Nephron progenitor cell (in vitro differentiated cells): Measurements from ENCODE around the gene CRY1.
A peak's percentile ranks its signal among the peaks of the same experiment; 100 is the strongest.

Experiments
- DNase-seq: peaks from one replicate; pipeline ENCODE4 v3.0.0; 2021
- H3K27ac Mint-ChIP-seq: 2 replicates; pipeline ENCODE4 v1.8.0; 2021; ENCODE audit warnings: mild to moderate bottlenecking, moderate library complexity, mixed read lengths
- H3K27me3 Mint-ChIP-seq: 2 replicates; pipeline ENCODE4 v1.8.0; 2021; ENCODE audit warnings: mild to moderate bottlenecking, low read depth, mixed read lengths; ENCODE audit not compliant: poor library complexity
- H3K36me3 Mint-ChIP-seq: 2 replicates; pipeline ENCODE4 v1.8.0; 2021; ENCODE audit warnings: low read depth, mixed read lengths
- H3K4me1 Mint-ChIP-seq: 2 replicates; pipeline ENCODE4 v1.8.0; 2021; ENCODE audit warnings: mixed read lengths
- H3K4me3 Mint-ChIP-seq: 2 replicates; pipeline ENCODE4 v1.8.0; 2021; ENCODE audit warnings: mild to moderate bottlenecking, moderate library complexity, mixed read lengths
- H3K9me3 Mint-ChIP-seq: 2 replicates; pipeline ENCODE4 v1.8.0; 2021; ENCODE audit warnings: mild to moderate bottlenecking, moderate library complexity, mixed read lengths
- TF ChIP-seq, protein P1 (sequence below): fragments of 200-600 bp; sonication (generic); IDR thresholded peaks from 2 replicates; pipeline ENCODE4 v1.5.0; 2021; ENCODE audit warnings: antibody characterized with exemption

The CRY1 gene

DNA sequence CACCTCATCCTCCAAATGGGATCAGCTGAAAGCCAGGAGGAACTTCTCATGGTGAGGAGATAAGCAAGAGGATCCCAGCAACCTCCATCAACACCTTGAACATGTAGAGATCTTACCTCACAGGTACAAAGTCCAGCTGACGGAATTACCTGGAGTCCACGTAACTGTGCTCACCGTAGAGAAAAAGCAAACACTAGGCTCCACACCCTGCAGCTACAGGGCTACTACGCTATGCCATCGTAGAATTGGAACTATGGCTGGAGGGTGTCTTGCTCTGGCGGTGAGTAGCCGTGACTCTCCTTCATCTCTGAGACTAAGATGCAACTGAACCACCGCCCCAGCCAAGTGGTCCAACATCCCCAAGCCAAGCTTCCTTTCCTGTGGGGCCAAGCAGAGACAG, 50.5 kb downstream of the CRY1 start:
- Mint-ChIP-seq H3K36me3 (peaks cover 29% of the 10 kb centered on the region), H3K27me3 (no peaks in the 10 kb centered on the region), H3K4me3 (no peak overlapping the region), H3K27ac (no peak overlapping the region), H3K9me3 (peaks cover 27% of the 10 kb centered on the region), H3K4me1 (no peaks in the 10 kb centered on the region)
- no peak for DNase-seq
- TF ChIP-seq, protein P1, sequence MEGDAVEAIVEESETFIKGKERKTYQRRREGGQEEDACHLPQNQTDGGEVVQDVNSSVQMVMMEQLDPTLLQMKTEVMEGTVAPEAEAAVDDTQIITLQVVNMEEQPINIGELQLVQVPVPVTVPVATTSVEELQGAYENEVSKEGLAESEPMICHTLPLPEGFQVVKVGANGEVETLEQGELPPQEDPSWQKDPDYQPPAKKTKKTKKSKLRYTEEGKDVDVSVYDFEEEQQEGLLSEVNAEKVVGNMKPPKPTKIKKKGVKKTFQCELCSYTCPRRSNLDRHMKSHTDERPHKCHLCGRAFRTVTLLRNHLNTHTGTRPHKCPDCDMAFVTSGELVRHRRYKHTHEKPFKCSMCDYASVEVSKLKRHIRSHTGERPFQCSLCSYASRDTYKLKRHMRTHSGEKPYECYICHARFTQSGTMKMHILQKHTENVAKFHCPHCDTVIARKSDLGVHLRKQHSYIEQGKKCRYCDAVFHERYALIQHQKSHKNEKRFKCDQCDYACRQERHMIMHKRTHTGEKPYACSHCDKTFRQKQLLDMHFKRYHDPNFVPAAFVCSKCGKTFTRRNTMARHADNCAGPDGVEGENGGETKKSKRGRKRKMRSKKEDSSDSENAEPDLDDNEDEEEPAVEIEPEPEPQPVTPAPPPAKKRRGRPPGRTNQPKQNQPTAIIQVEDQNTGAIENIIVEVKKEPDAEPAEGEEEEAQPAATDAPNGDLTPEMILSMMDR: no peak

DNA sequence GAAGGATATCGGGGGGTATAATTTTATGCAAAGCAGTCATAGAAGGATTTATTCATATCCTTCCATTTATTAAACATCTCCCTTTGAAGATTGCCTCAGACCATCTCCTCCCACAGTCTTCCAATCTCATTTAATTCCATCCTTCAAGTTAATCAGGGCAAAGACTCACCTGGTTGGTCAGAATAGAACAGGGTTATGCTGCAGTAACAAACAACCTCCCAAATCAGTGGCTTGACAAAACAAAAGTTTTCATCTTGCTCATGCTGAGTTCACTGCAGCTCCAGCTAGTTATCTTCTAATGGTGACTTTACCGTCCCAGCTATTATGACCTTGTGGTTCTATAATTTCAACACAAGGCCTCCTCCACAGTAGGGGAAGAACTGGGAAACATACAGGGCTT, 57.6 kb downstream of the CRY1 start:
- TF ChIP-seq, protein P1: no peak
- peaks cover 18% of the 10 kb centered on the region for H3K36me3 Mint-ChIP-seq
- H3K4me3 Mint-ChIP-seq: no peak overlapping the region
- DNase-seq: no peak
- H3K4me1 Mint-ChIP-seq: no peaks in the 10 kb centered on the region
- H3K27me3 Mint-ChIP-seq: no peaks in the 10 kb centered on the region
- peaks cover 4% of the 10 kb centered on the region for H3K9me3 Mint-ChIP-seq
- H3K27ac Mint-ChIP-seq: no peak overlapping the region

DNA sequence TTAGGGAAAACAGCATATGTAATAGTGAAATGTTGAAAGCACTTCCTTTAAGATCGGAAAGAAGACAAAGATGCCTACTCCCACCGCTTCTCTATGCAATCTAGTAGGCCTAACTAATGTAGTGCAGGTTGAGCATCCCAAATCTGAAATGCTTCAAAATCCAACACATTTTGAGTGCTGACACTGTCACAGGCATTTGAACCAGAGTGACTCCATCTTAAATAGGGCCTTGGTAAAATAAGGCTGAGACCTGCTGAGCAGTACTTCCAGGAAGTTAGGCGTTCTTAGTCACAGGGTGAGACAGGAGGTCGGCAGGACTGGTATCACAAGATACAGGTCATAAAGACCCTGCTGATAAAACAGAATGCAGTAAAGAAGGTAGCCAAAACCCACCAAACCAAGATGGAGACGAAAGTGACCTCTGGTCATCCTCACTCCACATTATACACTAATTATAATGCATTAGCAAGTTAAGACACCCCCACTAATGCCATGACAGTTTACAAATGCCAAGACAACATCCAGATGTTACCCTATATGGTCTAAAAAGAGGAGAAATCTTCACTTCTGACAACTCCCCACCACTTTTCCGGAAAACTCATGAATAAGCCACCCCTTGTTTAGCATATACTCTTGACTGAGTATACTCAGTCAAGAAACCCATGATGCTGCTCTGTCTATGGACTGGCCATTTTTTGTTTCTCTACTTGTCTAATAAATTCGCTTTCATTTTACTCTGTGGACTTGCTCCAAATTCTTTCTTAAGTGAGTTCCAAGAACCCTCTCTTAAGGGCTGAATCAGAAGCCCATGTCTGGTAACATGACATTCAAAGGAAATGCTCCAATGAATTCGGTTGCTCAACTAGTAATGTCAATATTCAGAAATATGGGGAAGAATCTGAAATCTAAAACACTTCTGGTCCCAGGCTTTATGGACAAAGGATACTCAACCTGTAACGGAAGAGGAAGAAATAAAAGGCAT, 59.3 kb downstream of the CRY1 start:
- Mint-ChIP-seq H3K4me3 (no peak overlapping the region), H3K27me3 (no peaks in the 10 kb centered on the region), H3K4me1 (no peaks in the 10 kb centered on the region), H3K9me3 (peaks cover 4% of the 10 kb centered on the region), H3K36me3 (peaks cover 18% of the 10 kb centered on the region), H3K27ac (no peak overlapping the region)
- TF ChIP-seq, protein P1: no peak
- no peak for DNase-seq

DNA sequence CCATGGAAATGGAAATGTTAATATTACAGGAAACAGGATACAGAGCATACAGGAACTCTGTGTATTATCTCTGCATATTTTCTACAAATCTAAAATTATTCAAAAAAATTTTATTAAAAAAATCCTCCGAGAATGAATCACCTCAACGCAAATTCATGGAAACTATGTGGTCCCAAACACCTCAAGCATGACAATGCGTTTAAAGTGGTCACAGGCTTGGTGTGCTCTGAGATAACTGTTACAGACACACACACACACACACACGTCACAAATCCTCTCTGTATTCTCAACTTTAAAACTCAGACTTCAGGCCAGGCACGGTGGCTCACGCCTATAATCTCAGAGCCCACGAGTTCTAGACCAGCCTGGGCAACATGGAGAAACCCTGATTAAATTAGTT, 61.1 kb downstream of the CRY1 start:
- no peaks in the 10 kb centered on the region for H3K4me1 Mint-ChIP-seq
- TF ChIP-seq, protein P1: no peak

DNA sequence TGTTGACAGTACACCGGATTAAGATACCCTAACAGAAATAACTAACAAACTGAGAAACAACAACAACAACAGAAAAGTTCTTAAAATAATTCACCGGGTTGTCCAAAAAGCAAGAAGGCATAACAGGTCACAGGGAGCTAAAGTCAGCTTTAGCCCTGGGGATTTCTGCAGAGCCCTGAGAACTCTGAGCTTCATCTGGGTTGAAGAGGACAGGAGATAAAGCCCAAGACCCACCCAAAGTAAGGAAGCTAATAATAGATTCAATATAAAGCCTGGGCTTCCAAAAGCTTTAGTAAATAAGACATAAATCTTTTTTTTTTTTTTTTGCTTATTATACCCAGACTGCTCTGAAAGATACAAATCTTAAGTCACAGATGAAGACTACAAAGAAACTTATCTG, 62.3 kb downstream of the CRY1 start:
- no peaks in the 10 kb centered on the region for H3K4me1 Mint-ChIP-seq
- H3K27ac Mint-ChIP-seq: no peak overlapping the region
- H3K27me3 Mint-ChIP-seq: no peaks in the 10 kb centered on the region
- H3K36me3 Mint-ChIP-seq: peaks cover 6% of the 10 kb centered on the region
- no peak overlapping the region for H3K4me3 Mint-ChIP-seq
- DNase-seq: no peak
- TF ChIP-seq, protein P1: no peak
- no peaks in the 10 kb centered on the region for H3K9me3 Mint-ChIP-seq

More for the DNA sequence above, 61.1 kb downstream of the CRY1 start:
- DNase-seq: no peak
- Mint-ChIP-seq H3K4me3 (no peak overlapping the region), H3K27me3 (no peaks in the 10 kb centered on the region), H3K9me3 (peaks cover 4% of the 10 kb centered on the region), H3K36me3 (peaks cover 18% of the 10 kb centered on the region), H3K27ac (peak overlapping the region; percentile 74)

DNA sequence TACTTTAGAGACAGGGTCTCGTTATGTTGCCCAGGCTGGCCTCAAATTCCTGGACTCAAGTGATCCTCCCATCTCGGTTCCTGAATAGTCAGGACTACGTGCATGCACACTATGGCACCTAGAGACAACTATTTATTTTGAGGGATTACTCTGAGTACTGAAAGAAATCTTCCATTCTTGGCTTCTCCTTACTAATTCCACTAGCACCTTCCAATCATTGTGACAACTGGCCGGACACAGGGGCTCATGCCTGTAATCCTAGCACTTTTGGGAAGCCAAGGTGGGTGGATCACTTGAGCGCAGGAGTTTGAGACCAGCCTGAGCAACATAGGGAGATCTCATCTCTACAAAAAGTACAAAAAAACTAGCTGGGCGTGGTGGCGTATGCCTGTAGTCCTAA, 64.3 kb downstream of the CRY1 start:
- no peaks in the 10 kb centered on the region for H3K4me1 Mint-ChIP-seq
- no peak for DNase-seq
- H3K27me3 Mint-ChIP-seq: no peaks in the 10 kb centered on the region
- no peaks in the 10 kb centered on the region for H3K36me3 Mint-ChIP-seq
- no peak overlapping the region for H3K4me3 Mint-ChIP-seq
- TF ChIP-seq, protein P1: no peak
- H3K9me3 Mint-ChIP-seq: no peaks in the 10 kb centered on the region
- H3K27ac Mint-ChIP-seq: no peak overlapping the region
